Ecto neural progenitor cell (in vitro differentiated cells): Measurements from ENCODE around the gene RASGRF1.
"Not testable (repeated sequence)": the region's sequence is repeated elsewhere in the genome, so short reads cannot be mapped to it uniquely, and the experiment has no call there.

ENCODE experiments used
- DNase-seq: peaks from one replicate; pipeline ENCODE4 v3.0.0-alpha.2; 2018; ENCODE audit warnings: low spot score

Gene RASGRF1

GRCh38 chr15:79006071-79006470, 84.5 kb downstream of the RASGRF1 start:
- DNase-seq: no peak

DNA sequence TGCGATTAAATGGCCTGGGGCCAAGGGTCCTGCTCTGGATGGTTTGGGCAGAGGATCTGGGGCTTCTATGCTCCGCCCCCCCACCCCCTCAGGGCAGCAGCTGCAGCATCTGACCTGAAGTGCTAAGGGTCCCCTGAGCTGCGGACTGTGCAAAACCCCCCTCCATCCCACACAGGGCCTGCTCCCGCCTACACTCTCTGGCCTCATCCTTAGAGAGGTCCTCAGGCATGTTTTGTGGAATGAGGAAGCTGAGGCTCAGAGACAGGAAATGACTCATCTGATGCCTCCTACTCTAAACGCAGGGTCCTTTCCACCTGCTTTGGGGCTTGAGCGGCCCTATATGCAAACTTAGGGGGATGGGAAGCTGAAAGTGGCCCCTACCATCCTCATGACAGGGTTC, 86.2 kb downstream of the RASGRF1 start:
- no peak for DNase-seq

DNA sequence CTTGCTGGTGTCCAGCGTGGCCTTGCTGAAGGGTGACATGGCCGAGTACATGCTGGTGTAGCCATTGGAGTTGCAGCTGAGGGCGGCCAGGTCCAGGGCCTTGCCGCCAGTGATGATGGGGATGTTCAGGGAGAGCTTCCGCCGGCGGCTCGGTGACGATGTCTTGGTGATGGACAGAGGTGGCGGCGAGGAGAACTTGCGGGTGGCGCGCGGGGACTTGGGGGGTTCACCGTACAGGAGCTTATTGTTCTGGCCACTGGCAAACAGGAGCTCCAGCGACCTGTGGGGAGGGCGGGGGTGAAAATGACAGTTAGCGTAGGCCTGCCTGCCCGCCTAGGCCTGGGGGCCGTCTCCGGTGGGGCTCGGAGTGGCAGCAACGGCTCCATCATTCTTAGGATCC, 86.7 kb downstream of the RASGRF1 start:
- no peak for DNase-seq

GRCh38 chr15:79003301-79003700, 87.3 kb downstream of the RASGRF1 start:
- no peak for DNase-seq

- no peak for DNase-seq
Observed at GRCh38 chr15:79002581-79002980, 88.0 kb downstream of the RASGRF1 start.

- no peak for DNase-seq
Observed at GRCh38 chr15:78999636-79000035, 90.9 kb downstream of the RASGRF1 start.

DNA sequence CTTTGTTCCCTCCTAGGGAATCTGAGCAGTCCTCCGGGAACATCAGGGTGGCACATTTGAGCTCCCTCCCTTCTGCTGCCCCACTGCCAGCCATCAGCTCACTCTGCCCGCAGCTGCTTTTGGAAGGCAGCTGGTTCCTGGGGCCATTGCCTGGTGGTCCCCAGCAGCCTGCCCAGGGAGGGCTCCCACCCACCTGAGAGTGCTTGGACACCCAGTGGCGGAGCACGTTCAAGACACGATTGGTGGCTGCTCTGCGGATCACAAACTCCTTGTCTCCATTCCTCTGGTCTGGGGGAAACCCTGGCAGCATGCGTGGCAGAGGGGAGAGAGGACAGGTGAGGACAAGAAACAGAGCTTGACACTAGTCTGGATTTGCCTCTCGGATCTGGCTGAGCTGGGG, 92.1 kb downstream of the RASGRF1 start:
- DNase-seq: no peak

- no peak for DNase-seq
Observed at GRCh38 chr15:78997981-78998499, 92.5 kb downstream of the RASGRF1 start.

DNA sequence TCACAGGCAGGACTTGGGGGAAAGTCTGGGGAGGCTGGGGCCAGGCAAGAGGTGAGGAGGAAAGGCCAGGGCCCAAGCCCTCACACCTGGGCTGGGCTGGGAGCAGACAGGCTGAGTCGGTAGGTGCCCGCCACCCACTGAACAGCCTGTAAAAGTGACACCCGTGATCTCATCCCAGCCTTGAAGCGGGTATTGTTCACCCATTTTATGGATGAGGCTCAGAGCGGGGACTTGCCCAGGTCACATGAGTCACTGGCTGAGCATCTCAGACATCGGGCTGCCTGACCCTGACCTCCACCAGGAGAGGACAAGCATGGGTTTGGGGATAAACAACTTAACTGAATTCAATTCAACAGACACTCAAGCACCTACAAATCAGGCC, 93.7 kb downstream of the RASGRF1 start:
- no peak for DNase-seq

DNA sequence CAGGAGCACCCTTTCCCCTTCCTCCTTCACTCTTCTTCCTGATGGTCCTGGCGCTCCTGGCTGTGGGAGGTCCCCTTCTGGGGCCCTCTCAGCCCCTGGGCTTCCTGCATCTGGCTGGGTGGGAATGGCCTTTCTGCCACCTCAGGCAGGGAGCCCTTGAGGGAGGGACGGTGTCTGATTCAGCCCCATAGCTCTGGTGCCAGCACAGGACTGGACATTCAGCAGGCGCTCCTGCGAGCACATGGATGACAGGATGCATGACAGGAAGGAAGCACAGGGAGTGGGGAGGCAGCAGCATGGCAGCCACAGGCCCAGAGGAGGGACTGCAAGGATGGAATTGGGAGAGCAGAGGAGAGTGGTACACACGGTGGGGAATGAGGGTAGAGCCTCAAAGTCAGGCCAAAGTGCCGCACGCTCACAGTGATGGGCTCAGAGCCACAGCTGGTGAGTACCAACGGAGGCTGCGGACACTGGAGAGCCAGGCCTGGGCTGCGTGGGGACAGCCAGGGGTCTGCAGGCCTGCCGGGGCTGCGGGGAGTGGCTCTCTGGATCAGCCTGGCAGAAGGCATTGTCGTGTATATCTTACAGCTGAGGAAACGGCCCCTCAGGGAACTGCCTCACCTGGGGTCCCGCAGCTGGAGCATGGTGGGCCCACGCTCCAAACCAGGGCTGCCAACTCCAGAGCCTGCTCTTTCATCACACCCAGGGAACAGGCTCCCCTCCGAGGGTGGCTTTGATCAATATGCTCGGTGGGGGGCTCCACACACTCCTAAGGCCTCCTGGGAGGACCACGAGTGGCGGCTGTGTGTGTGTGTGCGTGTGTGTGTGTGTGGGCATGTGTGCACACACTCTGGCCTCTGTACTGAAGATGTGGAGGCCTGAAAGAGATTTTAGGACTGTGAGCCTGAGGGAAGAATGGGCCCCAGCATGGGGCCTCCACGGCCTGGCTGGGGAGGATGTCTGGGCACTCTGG, 94.4 kb downstream of the RASGRF1 start:
- DNase-seq: no peak

- DNase-seq: not testable (repeated sequence)
Observed at GRCh38 chr15:78995161-78995560, 95.4 kb downstream of the RASGRF1 start.

- no peak for DNase-seq
Observed at GRCh38 chr15:78993931-78994530, 96.5 kb downstream of the RASGRF1 start.

DNA sequence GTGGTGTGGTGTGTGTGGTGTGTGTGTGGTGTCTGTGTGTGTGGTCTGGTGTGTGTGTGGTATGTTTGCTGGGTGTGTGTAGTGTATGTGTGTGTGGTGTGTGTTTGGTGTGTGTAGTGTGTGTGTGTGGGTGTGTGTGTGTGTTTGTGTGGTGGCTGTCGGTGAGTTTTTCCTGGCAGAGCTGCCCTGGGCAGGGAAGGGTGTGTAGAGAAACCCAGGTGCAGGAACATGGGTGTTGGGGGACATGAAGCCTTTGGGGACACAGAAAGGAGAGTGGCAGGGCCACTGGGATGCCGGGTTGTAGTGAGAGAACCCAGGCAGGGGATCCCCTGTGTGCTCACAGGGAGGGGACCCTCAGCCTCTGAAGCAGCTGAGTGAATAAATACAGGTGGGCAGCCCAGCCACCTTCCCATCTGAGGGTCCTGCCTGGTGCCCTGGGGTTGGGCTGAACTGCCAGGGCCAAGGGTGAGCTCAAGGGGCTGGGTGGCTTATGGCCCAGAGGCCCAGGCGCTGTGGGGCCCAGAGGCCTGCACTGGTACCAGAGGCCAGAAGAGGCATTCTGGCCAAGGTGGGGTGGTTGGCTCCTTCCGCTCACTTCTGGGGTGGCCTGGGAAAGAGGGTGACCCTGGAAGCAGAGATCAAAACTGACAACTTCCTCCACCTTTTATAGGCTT, 97.2 kb downstream of the RASGRF1 start:
- no peak for DNase-seq

- no peak for DNase-seq
Observed at GRCh38 chr15:78992416-78993256, 97.9 kb downstream of the RASGRF1 start.

- no peak for DNase-seq
Observed at GRCh38 chr15:78991879-78992278, 98.7 kb downstream of the RASGRF1 start.

DNA sequence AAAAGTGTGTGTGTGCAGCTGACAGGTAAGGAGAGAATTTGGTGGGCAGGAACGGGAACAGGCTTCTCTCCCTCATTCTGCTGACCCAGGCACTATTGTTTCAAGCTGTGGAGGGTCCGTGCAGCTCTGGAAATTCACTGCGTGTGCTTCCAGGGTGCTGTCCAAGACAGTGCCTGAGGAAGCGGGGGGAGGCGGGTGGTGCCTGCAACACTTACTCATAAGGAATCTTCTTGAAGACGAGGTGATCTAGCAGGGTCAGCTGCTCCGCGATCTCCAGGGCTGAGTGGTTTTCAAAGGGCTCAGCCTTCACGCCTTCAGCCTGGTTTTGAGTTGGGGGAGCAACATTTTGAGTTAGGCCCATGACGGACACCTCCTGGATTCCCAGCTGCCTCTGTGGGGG, 99.1 kb downstream of the RASGRF1 start:
- DNase-seq: no peak

DNA sequence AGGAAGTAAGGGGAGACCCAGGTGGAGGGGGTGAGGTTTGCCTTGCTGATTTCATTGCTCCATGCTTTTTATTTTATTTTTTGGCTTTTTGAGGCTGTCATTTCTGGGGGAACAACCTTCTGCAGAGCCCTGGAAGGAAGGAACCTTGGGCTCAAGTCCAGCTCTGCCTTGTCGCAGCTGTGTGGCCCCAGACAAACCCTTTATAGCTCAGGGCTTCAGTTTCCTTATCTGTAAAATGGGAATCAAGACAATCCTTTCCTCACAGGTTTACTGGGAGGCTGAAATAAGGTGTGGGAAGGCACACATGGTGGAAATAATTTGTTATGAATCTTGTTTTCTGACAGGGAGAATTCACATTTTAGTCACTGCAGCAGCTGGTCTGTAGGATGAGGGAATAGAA, 100.3 kb downstream of the RASGRF1 start:
- no peak for DNase-seq

GRCh38 chr15:78989701-78990240, 100.8 kb downstream of the RASGRF1 start:
- DNase-seq: no peak

DNA sequence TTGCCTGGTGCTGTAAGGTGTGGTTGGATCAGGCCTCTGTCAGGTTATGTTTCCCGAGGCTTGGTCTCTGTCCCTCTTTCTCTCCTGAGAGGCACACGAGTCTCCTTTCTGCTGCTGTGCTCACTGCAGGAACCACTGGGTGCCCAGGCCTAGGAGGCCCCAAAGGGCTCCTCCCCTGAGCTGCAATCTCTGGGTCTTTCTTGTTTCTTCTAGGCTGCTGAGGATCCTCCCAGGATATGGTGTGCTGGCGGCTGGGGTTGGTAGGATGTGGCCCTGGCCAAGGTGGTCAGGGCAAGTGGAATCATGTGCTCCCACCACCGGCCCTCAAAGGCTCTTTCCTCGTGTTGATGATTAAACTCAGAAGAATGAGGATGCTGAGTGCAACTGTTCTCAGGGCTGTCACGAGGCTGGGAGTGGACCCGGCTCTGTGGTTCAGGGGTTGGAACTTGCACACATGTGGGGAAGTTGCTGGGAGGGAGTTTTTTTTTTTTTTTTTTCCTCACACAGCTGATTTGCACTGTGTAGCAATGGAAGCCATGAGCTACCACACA, 102.1 kb downstream of the RASGRF1 start:
- DNase-seq: no peak

- no peak for DNase-seq
Observed at GRCh38 chr15:78987556-78988360, 102.8 kb downstream of the RASGRF1 start.
